OCI-LY1 (cell line): Measurements from ENCODE around the gene AGXT2.

Experiments used
- CTCF ChIP-seq: fragments of 200-600 bp; sonication (generic), shearing (Covaris generic); IDR thresholded peaks from 2 replicates; pipeline ENCODE4 v1.5.1; 2017; ENCODE audit warnings: mild to moderate bottlenecking, antibody characterized with exemption, low read length, moderate library complexity, mixed read lengths
- EZH2 ChIP-seq: fragments of 200-600 bp; sonication (generic), shearing (Covaris generic); IDR thresholded peaks from 2 replicates; pipeline ENCODE4 v1.8.0; 2017; ENCODE audit warnings: borderline replicate concordance, mixed run types, mild to moderate bottlenecking, antibody characterized with exemption, low read length, moderate library complexity, mixed read lengths

GRCh38 chr5:35030426-35031100 is 17.2 kb downstream of the AGXT2 start:
- TF ChIP-seq CTCF (no peak), EZH2 (no peak)
